Omental fat pad (tissue), 4 donors: ENCODE measurements around the gene ATRX. TPM values are rescaled to one million over a fixed set of nuclear protein-coding genes. Genes with fewer than 3 reads are reported as not detected.

Experiments used
- ATAC-seq: fragments of 150-250 bp; one replicate; pipeline ENCODE4 v1.9.1; 2016; ENCODE audit warnings: mild to moderate bottlenecking, moderate library complexity; ENCODE audit not compliant: low FRiP score
- DNase-seq: peaks from one replicate; pipeline ENCODE4 v3.0.0-alpha.2; 2019; ENCODE audit warnings: low spot score
- CTCF ChIP-seq, 3 donors: fragments of 450-650 bp; IDR thresholded peaks; one replicate each; pipeline ENCODE4 v1.5.1; 2016 to 2017; ENCODE audit warnings: antibody characterized with exemption in 3 of 3, mild to moderate bottlenecking in 3 of 3, moderate library complexity in 2 of 3
- total RNA-seq, 4 donors: library from RNA; depleted of rRNA; stranded (reverse); fragments of >200 nt; gene quantifications; one replicate each; pipeline ENCODE4 v1.1.0, GENCODE V29; 2016

Gene ATRX
- total RNA-seq, 4 donors from 2014 or later = 62.6 to 93.6 (median 70.7) TPM

- no peak for ATAC-seq
- TF ChIP-seq CTCF (IDR thresholded peaks at IDR 0.05) = no peak
- DNase-seq = no peak
Measured at GRCh38 chrX:77617206-77617605, 168.8 kb downstream of the ATRX start.

- no peak for TF ChIP-seq CTCF (IDR thresholded peaks at IDR 0.05)
- DNase-seq (no peak), ATAC-seq (no peak)
Measured at GRCh38 chrX:77603635-77604336, 182.2 kb downstream of the ATRX start.

- ATAC-seq = no peak
- no peak for DNase-seq
Measured at GRCh38 chrX:77597511-77597910, 188.5 kb downstream of the ATRX start.

GRCh38 chrX:77597090-77597489 lies 188.9 kb downstream of the ATRX start:
- ATAC-seq = no peak
- DNase-seq = no peak
- TF ChIP-seq CTCF (IDR thresholded peaks at IDR 0.05) = no peak

More at GRCh38 chrX:77597511-77597910, 188.5 kb downstream of the ATRX start:
- no peak for TF ChIP-seq CTCF (IDR thresholded peaks at IDR 0.05)

GRCh38 chrX:77595848-77596247 lies 190.2 kb downstream of the ATRX start:
- no peak for TF ChIP-seq CTCF (IDR thresholded peaks at IDR 0.05)
- no peak for ATAC-seq
- DNase-seq = no peak

- ATAC-seq (no peak), DNase-seq (no peak)
- TF ChIP-seq CTCF (IDR thresholded peaks at IDR 0.05) = no peak
Measured at GRCh38 chrX:77572322-77572721, 213.7 kb downstream of the ATRX start.

GRCh38 chrX:77565278-77565677 lies 220.7 kb downstream of the ATRX start:
- ATAC-seq = no peak
- TF ChIP-seq CTCF (IDR thresholded peaks at IDR 0.05) = no peak

More at GRCh38 chrX:77565278-77565677, 220.7 kb downstream of the ATRX start:
- DNase-seq = no peak
